GM12801 (cell line): ENCODE results near the gene TSPAN12.

Experiments used
- CTCF ChIP-seq: IDR thresholded peaks from one replicate; pipeline ENCODE4 v1.5.1; 2011; ENCODE audit warnings: control low read depth; ENCODE audit not compliant: insufficient read length; ENCODE audit errors: extremely low read depth

TSPAN12 gene

GRCh38 chr7:120856621-120857352 lies 1.2 kb downstream of the TSPAN12 start:
- TF ChIP-seq CTCF, result no peak

DNA sequence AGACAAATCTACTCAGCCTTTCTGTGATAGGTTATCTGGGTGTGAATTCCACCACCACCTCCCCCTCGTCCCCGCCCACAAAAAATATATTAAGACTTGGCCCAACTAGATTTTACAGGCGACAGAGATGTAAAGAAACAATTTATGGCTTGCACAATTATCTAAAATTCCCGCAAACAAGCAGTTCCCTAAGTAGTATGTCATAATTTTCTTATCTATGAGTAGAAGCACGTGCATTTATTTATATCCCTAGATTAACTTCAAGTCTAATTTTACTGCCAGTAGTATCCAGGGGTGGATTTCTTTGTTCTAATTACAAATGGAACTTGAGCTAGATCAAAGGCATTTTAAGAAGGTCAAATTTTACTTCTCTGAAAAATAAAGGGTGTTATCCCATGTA lies 1.7 kb downstream of the TSPAN12 start:
- TF ChIP-seq CTCF, result no peak

DNA sequence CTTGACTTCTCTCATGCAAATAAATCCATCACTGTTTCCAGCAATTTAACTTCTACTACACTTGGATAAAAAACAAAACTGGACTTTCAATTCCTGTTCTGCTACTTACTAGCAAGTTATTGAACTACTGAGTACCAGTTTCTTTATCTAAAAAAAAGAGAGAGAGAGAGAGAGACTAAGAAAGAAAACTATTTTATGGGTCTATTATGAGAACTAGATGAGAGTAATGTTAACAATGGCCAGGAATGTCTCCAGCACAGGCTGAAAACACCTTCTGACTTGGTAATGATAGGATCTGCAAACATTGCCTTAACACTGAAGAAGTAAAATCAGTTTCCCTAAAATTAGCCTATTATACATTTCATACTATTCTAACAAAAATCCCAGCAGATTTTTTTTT lies 5.2 kb downstream of the TSPAN12 start:
- TF ChIP-seq CTCF, result no peak

DNA sequence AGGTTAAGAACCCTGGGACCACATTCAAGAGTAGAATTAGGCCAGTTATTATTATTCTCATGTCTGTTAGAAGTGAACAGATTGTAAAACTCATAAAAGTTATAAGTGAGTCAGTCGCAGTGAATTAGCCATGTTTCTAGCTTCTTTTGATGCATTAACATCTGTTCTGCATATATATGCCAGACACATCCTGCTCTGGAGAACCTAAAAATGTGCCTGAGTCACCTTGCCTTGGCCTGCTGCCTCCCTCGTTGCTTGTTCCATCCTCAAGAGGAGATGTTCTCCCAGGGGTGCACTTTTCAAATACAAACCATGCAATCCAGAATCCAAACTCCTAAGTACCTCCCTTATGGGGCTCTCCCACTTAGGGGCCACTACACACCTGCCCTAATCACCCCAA lies 14.8 kb downstream of the TSPAN12 start:
- no peak for TF ChIP-seq CTCF

- TF ChIP-seq CTCF, result no peak
Measured at GRCh38 chr7:120842121-120842621, 15.8 kb downstream of the TSPAN12 start.

DNA sequence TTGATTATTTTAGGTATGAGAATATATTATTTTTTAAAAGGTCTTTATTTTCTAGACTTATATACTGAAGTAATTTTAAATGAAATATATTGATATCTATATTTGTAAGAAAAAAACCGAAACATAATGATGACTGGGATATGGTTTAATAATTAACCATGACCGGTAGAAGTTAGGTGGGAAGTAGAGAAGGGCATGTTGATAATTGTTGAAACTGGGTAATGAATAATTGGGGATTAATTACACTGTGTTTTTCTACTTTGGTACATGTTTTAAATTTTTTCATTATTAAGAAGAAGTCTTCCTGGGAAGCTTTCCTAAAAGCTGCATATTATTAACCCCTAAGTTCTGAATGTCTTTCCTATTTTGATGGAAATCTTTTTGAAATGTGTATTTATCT lies 16.3 kb downstream of the TSPAN12 start:
- no peak for TF ChIP-seq CTCF

- TF ChIP-seq CTCF, result no peak
Measured at GRCh38 chr7:120838281-120838682, 19.7 kb downstream of the TSPAN12 start.
